HepG2 (cell line): ENCODE results near the gene AAR2. TPM values are rescaled to one million over a fixed set of nuclear protein-coding genes. Genes with fewer than 3 reads are reported as not detected.

Experiments
- ATAC-seq: fragments of 200-7000 bp; cut with Tn5 transposase; 3 replicates; pipeline ENCODE4 v1.9.1; 2020; ENCODE audit warnings: mild to moderate bottlenecking, moderate library complexity
- BruUV-seq: library from RNA; stranded (reverse); fragments of 400-500 nt; replicated peaks from 2 replicates; lab custom pipeline; 2021; lab: Mats Ljungman, UMichigan
- CTCF ChIA-PET: fragments of 300-600 bp; formaldehyde crosslinking; extraction: SDS; loops from one replicate; lab custom pipeline; 2021; ENCODE audit warnings: low total read pairs, inconsistent platforms, low intra/inter-chr PET ratio; lab: Yijun Ruan, JAX
- POLR2A ChIA-PET: fragments of 350-600 bp; sonication (Branson Sonifier 250); formaldehyde crosslinking; loops from one replicate; lab custom pipeline; 2020; ENCODE audit warnings: antibody characterized with exemption, inconsistent platforms; lab: Yijun Ruan, JAX
- DNase-seq: peaks from one replicate; pipeline ENCODE4 v3.0.0-alpha.2; 2015; ENCODE audit warnings: low spot score
- FAIRE-seq: peaks from 3 replicates; lab custom pipeline; 2011; peaks lifted over from hg19 to GRCh38; lab: Jason Lieb, UNC
- H2AFZ ChIP-seq: one replicate; pipeline ENCODE4 v1.6.1; 2011; ENCODE audit warnings: low read length, inconsistent platforms
- H3K27ac ChIP-seq: fragments of 300-600 bp; 3 replicates; pipeline ENCODE4 v1.8.0; 2011; ENCODE audit warnings: mixed run types, mild to moderate bottlenecking, mixed read lengths, low read length, inconsistent platforms; ENCODE audit not compliant: insufficient read depth; ENCODE audit errors: extremely low read length
- H3K27me3 ChIP-seq, 2 experiments: fragments of 200-600 bp in 1 of 2; 2 replicates in 1 of 2; 3 replicates in 1 of 2; pipeline versions ENCODE4 v1.6.0 to v1.8.0; 2011; ENCODE audit warnings: low read length in 2 of 2, mild to moderate bottlenecking in 2 of 2, moderate library complexity in 2 of 2, inconsistent platforms in 1 of 2; ENCODE audit not compliant: insufficient read depth in 2 of 2, control insufficient read depth in 1 of 2
- H3K36me3 ChIP-seq, 2 experiments: fragments of 200-600 bp in 1 of 2; replicated peaks in 1 of 2; 2 replicates in 1 of 2; 3 replicates in 1 of 2; pipeline versions ENCODE4 v1.5.1 to v1.8.0; 2011; ENCODE audit warnings: low read length in 2 of 2, inconsistent platforms in 1 of 2; ENCODE audit not compliant: insufficient read depth in 2 of 2, control insufficient read depth in 1 of 2
- H3K4me1 ChIP-seq: 2 replicates; pipeline ENCODE4 v1.5.1; 2012; ENCODE audit warnings: low read length, inconsistent platforms; ENCODE audit not compliant: insufficient read depth
- H3K4me2 ChIP-seq: 2 replicates; pipeline ENCODE4 v1.6.0; 2011; ENCODE audit warnings: low read depth, low read length, inconsistent platforms
- H3K4me3 ChIP-seq, 3 experiments: fragments of 200-600 bp in 1 of 3; sonication (generic), shearing (Covaris generic) in 1 of 3; replicated peaks in 1 of 3; 2 replicates each; pipeline ENCODE4 v1.5.1; 2011 to 2016; ENCODE audit warnings: low read length in 3 of 3, inconsistent platforms in 2 of 3, low read depth in 2 of 3, mild to moderate bottlenecking in 2 of 3, control low read depth in 1 of 3, mixed read lengths in 1 of 3; ENCODE audit not compliant: insufficient read depth in 1 of 3
- H3K79me2 ChIP-seq: one replicate; pipeline ENCODE4 v1.6.1; 2011; ENCODE audit warnings: low read length, inconsistent platforms; ENCODE audit not compliant: insufficient read depth
- H3K9ac ChIP-seq: 2 replicates; pipeline ENCODE4 v1.6.0; 2011; ENCODE audit warnings: mild to moderate bottlenecking, low read depth, low read length, inconsistent platforms; ENCODE audit not compliant: insufficient read depth
- H3K9me3 ChIP-seq: 2 replicates; pipeline ENCODE4 v1.5.1; 2012; ENCODE audit warnings: mild to moderate bottlenecking, low read length
- H4K20me1 ChIP-seq: 2 replicates; pipeline ENCODE4 v1.6.0; 2011; ENCODE audit warnings: inconsistent platforms, mild to moderate bottlenecking, low read length, moderate library complexity; ENCODE audit not compliant: insufficient read depth
- HDAC6 ChIP-seq: fragments of 200-600 bp; sonication (generic); IDR thresholded peaks from 2 replicates; pipeline ENCODE4 v1.7.0; 2017; ENCODE audit warnings: mild to moderate bottlenecking, antibody characterized with exemption, low read length, low read depth
- HOXA3 ChIP-seq: sonication (generic); formaldehyde crosslinking; IDR thresholded peaks from 2 replicates; pipeline ENCODE4 v1.5.0; 2020; ENCODE audit warnings: missing genetic modification reagents
- LCORL ChIP-seq, 2 experiments: fragments of 450-650 bp in 1 of 2; sonication (generic) in 1 of 2; formaldehyde crosslinking in 1 of 2; IDR thresholded peaks; 2 replicates each; pipeline versions ENCODE4 v1.5.0 to v1.6.1; 2017 to 2020; ENCODE audit warnings: antibody characterized with exemption in 1 of 2, missing genetic modification reagents in 1 of 2
- MLXIP ChIP-seq: sonication (generic); formaldehyde crosslinking; IDR thresholded peaks from 2 replicates; pipeline ENCODE4 v1.9.0; 2021; ENCODE audit warnings: missing genetic modification reagents, borderline replicate concordance
- PLSCR1 ChIP-seq: sonication (generic); formaldehyde crosslinking; IDR thresholded peaks from 2 replicates; pipeline ENCODE4 v1.5.0; 2020; ENCODE audit warnings: missing genetic modification reagents, mild to moderate bottlenecking, borderline replicate concordance
- ZBED4 ChIP-seq: sonication (generic); formaldehyde crosslinking; IDR thresholded peaks from 2 replicates; pipeline ENCODE4 v1.4.0; 2020; ENCODE audit warnings: missing genetic modification reagents, borderline replicate concordance
- ZBTB33 ChIP-seq: sonication (generic); formaldehyde crosslinking; IDR thresholded peaks from 2 replicates; pipeline ENCODE4 v1.4.0; 2020; ENCODE audit warnings: missing genetic modification reagents
- ZNF772 ChIP-seq: sonication (generic); formaldehyde crosslinking; IDR thresholded peaks from 2 replicates; pipeline ENCODE4 v1.5.0; 2020; ENCODE audit warnings: mild to moderate bottlenecking, missing genetic modification reagents
- ZXDC ChIP-seq: sonication (generic); formaldehyde crosslinking; IDR thresholded peaks from 2 replicates; pipeline ENCODE4 v1.5.0; 2020; ENCODE audit warnings: mild to moderate bottlenecking, missing genetic modification reagents
- WGBS: methylation state at CpG from one replicate; pipeline ENCODE4 v1.1.6; 2017; ENCODE audit warnings: low lambda C conversion rate; 5-methylcytosine and 5-hydroxymethylcytosine counted together
- in situ Hi-C: cut with HindIII; loops from 2 replicates; pipeline ENCODE4 v1.10.0; 2017; ENCODE audit warnings: low pct_unique_long_range_greater_than_20kb; ENCODE audit not compliant: extremely low pct_ligation_motif_present
- intact Hi-C: fragments of 100-400 bp; cut with micrococcal nuclease; formaldehyde crosslinking; loops from one replicate; pipeline ENCODE4 v1.10.0; 2022; ENCODE audit not compliant: unreplicated experiment
- polyA plus RNA-seq, 8 experiments: library from polyadenylated mRNA; depleted of rRNA in 3 of 8; stranded (reverse) in 7 of 8; unstranded in 1 of 8; fragments of >200 nt; fragmentation: Illumina TruSeq in 4 of 8; extraction: Trizol in 4 of 8; gene quantifications; 2 replicates each; pipeline versions ENCODE4 v1.2.1 to v1.2.3, GENCODE V29; 2011 to 2016; ENCODE audit warnings: low read depth in 4 of 8, missing spikeins in 1 of 8, mixed read lengths in 1 of 8; ENCODE audit not compliant: insufficient read depth in 1 of 8
- total RNA-seq, 5 experiments: library from RNA; depleted of rRNA; stranded (reverse); fragments of >200 nt; fragmentation: Illumina TruSeq; extraction: Trizol; gene quantifications; 2 replicates each; pipeline ENCODE4 v1.2.3, GENCODE V29; 2016; ENCODE audit warnings: low read depth in 1 of 5

The AAR2 gene
- total and polyA plus RNA-seq, 2 of the 13 experiments (the other 11 are each of a cell fraction or from before 2014, with no cell fraction given) = 45.2 to 46.2 TPM

- TF ChIP-seq ZNF772 (CRISPR knock-in tag) (no peak), LCORL (IDR thresholded peaks at IDR 0.05) (no peak), LCORL (CRISPR knock-in tag; IDR thresholded peaks at IDR 0.05) (no peak)
Measured at GRCh38 chr20:36248836-36249235, 12.6 kb downstream of the AAR2 start (continued).

- in situ Hi-C loops = no loop called here
- Histone ChIP-seq H4K20me1 (no peaks in the 10 kb centered on the region), H3K27ac (no peak overlapping the region), H3K36me3 (peaks cover 62 to 96% of the 10 kb centered on the region in 2 experiments), H3K4me2 (no peak overlapping the region), H3K9ac (no peak overlapping the region), H3K27me3 (no peaks in the 10 kb centered on the region), H3K79me2 (no peaks in the 10 kb centered on the region), H2AFZ (no peak overlapping the region), H3K4me3 (no peak overlapping the region), H3K4me1 (no peaks in the 10 kb centered on the region), H3K9me3 (no peaks in the 10 kb centered on the region)
- FAIRE-seq (no peak), ATAC-seq (no peak), DNase-seq (no peak)
- ChIA-PET CTCF (no interaction called here), POLR2A (interaction anchor here (1.1 kb wide), 1 partner anchor 18 kb away, joined by 3 read pairs; no protein-coding TSS in a partner anchor)
- intact Hi-C loops = no loop called here
- WGBS = 98% methylated on average over 3 of the region's 3 CpGs
- BruUV-seq = no TSS peak
- no peak for TF ChIP-seq ZBED4 (CRISPR knock-in tag)
- TF ChIP-seq MLXIP = no peak
- TF ChIP-seq HDAC6 = no peak
- TF ChIP-seq HOXA3 (CRISPR knock-in tag) = no peak
- no peak for TF ChIP-seq PLSCR1 (CRISPR knock-in tag)
- no peak for TF ChIP-seq ZXDC (CRISPR knock-in tag)
- no peak for TF ChIP-seq ZBTB33 (CRISPR knock-in tag)
Measured at GRCh38 chr20:36249450-36249849, 13.2 kb downstream of the AAR2 start.
